Fibroblast of lung (primary cell): ENCODE data around the gene ABCG8. TPM values are rescaled to one million over a fixed set of nuclear protein-coding genes. Genes with fewer than 3 reads are reported as not detected.

ENCODE experiments used
- DNase-seq, 2 donors: peaks; one replicate each; pipeline versions ENCODE4 v3.0.0 to v3.0.0-alpha.2; 2010; ENCODE audit warnings: low read depth in 2 of 2
- H2AFZ ChIP-seq: 2 replicates; pipeline ENCODE4 v1.5.1; 2012; ENCODE audit warnings: low read length, control low read depth, inconsistent platforms
- H3K27ac ChIP-seq: 2 replicates; pipeline ENCODE4 v1.5.1; 2011; ENCODE audit warnings: low read length, control low read depth; ENCODE audit not compliant: insufficient read depth
- H3K27me3 ChIP-seq: 2 replicates; pipeline ENCODE4 v1.5.1; 2011; ENCODE audit warnings: mild to moderate bottlenecking, low read length; ENCODE audit not compliant: control insufficient read depth, insufficient read depth
- H3K36me3 ChIP-seq: 2 replicates; pipeline ENCODE4 v1.5.1; 2011; ENCODE audit warnings: low read length; ENCODE audit not compliant: control insufficient read depth, insufficient read depth
- H3K4me1 ChIP-seq: 2 replicates; pipeline ENCODE4 v1.5.1; 2011; ENCODE audit warnings: low read length; ENCODE audit not compliant: control insufficient read depth, insufficient read depth; ENCODE audit errors: extremely low read depth
- H3K4me2 ChIP-seq: 2 replicates; pipeline ENCODE4 v1.5.1; 2011; ENCODE audit warnings: low read length, control low read depth; ENCODE audit not compliant: insufficient read depth; ENCODE audit errors: extremely low read depth
- H3K4me3 ChIP-seq, 4 experiments: fragments of 200-600 bp in 1 of 4; sonication (generic) in 1 of 4; replicated peaks in 1 of 4; 2 replicates each; pipeline ENCODE4 v1.5.1; 2011 to 2016; ENCODE audit warnings: low read length in 4 of 4, low read depth in 3 of 4, mild to moderate bottlenecking in 3 of 4, control low read depth in 2 of 4, inconsistent platforms in 1 of 4, mixed read lengths in 1 of 4; ENCODE audit not compliant: insufficient read depth in 1 of 4; ENCODE audit errors: control extremely low read depth in 1 of 4
- H3K79me2 ChIP-seq: 2 replicates; pipeline ENCODE4 v1.5.1; 2012; ENCODE audit warnings: mild to moderate bottlenecking, low read length, inconsistent platforms; ENCODE audit not compliant: control insufficient read depth, insufficient read depth
- H3K9ac ChIP-seq: 2 replicates; pipeline ENCODE4 v1.5.1; 2011; ENCODE audit warnings: mild to moderate bottlenecking, low read length, control low read depth; ENCODE audit not compliant: insufficient read depth
- H3K9me3 ChIP-seq: 2 replicates; pipeline ENCODE4 v1.5.1; 2012; ENCODE audit warnings: low read depth, low read length; ENCODE audit not compliant: control insufficient read depth, insufficient read depth
- H4K20me1 ChIP-seq: 2 replicates; pipeline ENCODE4 v1.5.1; 2011; ENCODE audit warnings: low read length; ENCODE audit not compliant: control insufficient read depth, insufficient read depth; ENCODE audit errors: extremely low read depth
- CTCF ChIP-seq, 2 donors: IDR thresholded peaks in 1 of 2; conservative IDR thresholded peaks in 1 of 2; 1 replicate in 1 of 2; 2 replicates in 1 of 2; pipeline ENCODE4 v1.5.1; 2011 to 2012; ENCODE audit warnings: low read length in 2 of 2, control low read depth in 1 of 2, inconsistent platforms in 1 of 2, low read depth in 1 of 2, mild to moderate bottlenecking in 1 of 2
- EZH2 ChIP-seq: IDR thresholded peaks from 2 replicates; pipeline ENCODE4 v1.5.1; 2012; ENCODE audit warnings: low read length, control low read depth, mild to moderate bottlenecking; ENCODE audit errors: missing control alignments
- polyA plus RNA-seq, 2 donors: library from polyadenylated mRNA; depleted of rRNA in 1 of 2; stranded (reverse) in 1 of 2; unstranded in 1 of 2; fragments of >200 nt; gene quantifications; 2 replicates each; pipeline ENCODE4 v1.2.1, GENCODE V29; 2011 to 2012; ENCODE audit warnings: missing spikeins in 1 of 2
- total RNA-seq: library from RNA; depleted of rRNA; stranded (reverse); fragments of >200 nt; gene quantifications from 2 replicates; pipeline ENCODE4 v1.2.1, GENCODE V29; 2014

The ABCG8 gene
- total and polyA plus RNA-seq, 2 donors (not counting 1 experiment from before 2014, with no cell fraction given) = not detected

- Histone ChIP-seq H3K9me3 (no peaks in the 10 kb centered on the region), H2AFZ (no peak overlapping the region), H3K4me2 (no peak overlapping the region), H3K27me3 (no peaks in the 10 kb centered on the region), H3K4me3 (no peak overlapping the region), H3K36me3 (peaks cover 4% of the 10 kb centered on the region), H3K4me1 (peaks cover 6% of the 10 kb centered on the region), H3K9ac (no peak overlapping the region), H4K20me1 (no peaks in the 10 kb centered on the region), H3K27ac (no peak overlapping the region), H3K79me2 (no peaks in the 10 kb centered on the region)
- no peak for TF ChIP-seq CTCF (conservative IDR thresholded peaks at IDR 0.05 in 1 of 2, IDR thresholded peaks at IDR 0.05 in 1 of 2; ENCODE audit: low read depth in 1 of 2, low read length in 2 of 2)
- no peak for TF ChIP-seq EZH2
- DNase-seq = no peak
Measured at GRCh38 chr2:43882312-43882711, 43.5 kb downstream of the ABCG8 start.

GRCh38 chr2:43884689-43885088 lies 45.9 kb downstream of the ABCG8 start:
- no peak for DNase-seq
- Histone ChIP-seq H3K4me2 (no peak overlapping the region), H3K79me2 (no peaks in the 10 kb centered on the region), H4K20me1 (no peaks in the 10 kb centered on the region), H3K9ac (no peak overlapping the region), H3K27ac (no peak overlapping the region), H3K4me1 (peaks cover 6% of the 10 kb centered on the region), H3K4me3 (no peak overlapping the region), H3K9me3 (no peaks in the 10 kb centered on the region), H2AFZ (no peak overlapping the region), H3K36me3 (peaks cover 7% of the 10 kb centered on the region), H3K27me3 (no peaks in the 10 kb centered on the region)
- TF ChIP-seq EZH2 = no peak
- no peak for TF ChIP-seq CTCF (conservative IDR thresholded peaks at IDR 0.05 in 1 of 2, IDR thresholded peaks at IDR 0.05 in 1 of 2; ENCODE audit: low read depth in 1 of 2, low read length in 2 of 2)

GRCh38 chr2:43885132-43885632 lies 46.4 kb downstream of the ABCG8 start:
- TF ChIP-seq CTCF (conservative IDR thresholded peaks at IDR 0.05 in 1 of 2, IDR thresholded peaks at IDR 0.05 in 1 of 2; ENCODE audit: low read depth in 1 of 2, low read length in 2 of 2) (no peak), EZH2 (no peak)
- Histone ChIP-seq H3K4me2 (no peak overlapping the region), H3K4me3 (no peak overlapping the region), H3K9me3 (no peaks in the 10 kb centered on the region), H3K9ac (no peak overlapping the region), H3K36me3 (peaks cover 7% of the 10 kb centered on the region), H2AFZ (no peak overlapping the region), H3K4me1 (peaks cover 6% of the 10 kb centered on the region), H3K27ac (no peak overlapping the region), H3K79me2 (no peaks in the 10 kb centered on the region), H3K27me3 (no peaks in the 10 kb centered on the region), H4K20me1 (no peaks in the 10 kb centered on the region)
- no peak for DNase-seq
